ENCODE data around the gene RGS9BP.
"Not testable (repeated sequence)": the region's sequence is repeated elsewhere in the genome, so short reads cannot be mapped to it uniquely, and the experiment has no call there.

The RGS9BP gene

DNA sequence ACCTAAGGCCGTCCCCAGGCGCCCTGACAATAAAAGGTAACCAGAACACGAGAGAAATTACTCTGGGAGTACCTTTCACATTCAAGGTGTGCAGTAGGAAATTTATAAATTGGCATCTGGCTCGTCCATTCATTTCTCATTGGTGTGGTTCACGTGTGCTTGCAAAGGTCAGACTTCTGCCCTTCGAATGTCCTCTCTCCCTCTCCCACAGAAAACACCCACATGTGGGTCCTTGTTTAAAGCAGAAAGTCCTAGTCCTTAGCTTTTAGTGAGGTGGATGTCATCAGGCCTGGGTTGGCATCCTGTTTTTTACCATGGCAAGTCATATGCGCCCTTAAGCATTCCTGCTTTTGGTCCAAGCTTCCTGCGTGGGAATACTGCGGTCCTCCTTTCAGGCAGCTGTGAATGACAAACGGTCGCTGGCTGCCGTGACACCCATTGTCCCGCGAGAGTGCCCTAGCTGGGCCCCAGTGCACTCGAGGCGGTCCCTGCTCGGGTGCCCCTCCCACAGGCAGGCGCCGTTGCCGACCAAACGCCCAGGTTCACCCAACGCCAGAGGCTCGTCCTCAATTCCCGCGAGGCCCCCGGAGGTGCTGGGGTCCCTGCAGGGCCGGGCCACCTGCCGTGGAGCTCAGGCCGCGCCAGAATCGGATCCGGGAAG, 15.8 kb downstream of the RGS9BP start, which contains the start of gene NUDT19:
TSS of gene NUDT19 (plus strand) at position 531 of the 661 bp plus-strand sequence. CDS start 140 bp downstream, outside the sequence.
- peak within 1 kb of the TSS; percentile 49 for H3K4me3 ChIP-seq (ENCODE audit: insufficient read depth, low read length, poor library complexity, severe bottlenecking)
- H3K9me2 ChIP-seq (replicated peaks; ENCODE audit: insufficient read depth, low read length) = no peaks in the 10 kb centered on the region
- H3K9ac ChIP-seq (ENCODE audit: low read length) = peak within 1 kb of the TSS; percentile 78
- H3K4me2 ChIP-seq (ENCODE audit: low read depth, low read length, poor library complexity, severe bottlenecking) = peak within 1 kb of the TSS; percentile 60
- H2AFZ ChIP-seq (ENCODE audit: low read depth, low read length, severe bottlenecking) = peak within 1 kb of the TSS; percentile 66
- H3K79me2 ChIP-seq (ENCODE audit: insufficient read depth, low read length) = peaks cover 31% of the 10 kb centered on the region
- no peaks in the 10 kb centered on the region for H4K20me1 ChIP-seq (ENCODE audit: low read depth, low read length)
- no peaks in the 10 kb centered on the region for H3F3A ChIP-seq (ENCODE audit: insufficient read depth)
- peak within 1 kb of the TSS; percentile 12 for H3K27ac ChIP-seq (ENCODE audit: low read depth, low read length)
- no peaks in the 10 kb centered on the region for H3K27me3 ChIP-seq (ENCODE audit: low read length)
- TF ChIP-seq, protein P1, sequence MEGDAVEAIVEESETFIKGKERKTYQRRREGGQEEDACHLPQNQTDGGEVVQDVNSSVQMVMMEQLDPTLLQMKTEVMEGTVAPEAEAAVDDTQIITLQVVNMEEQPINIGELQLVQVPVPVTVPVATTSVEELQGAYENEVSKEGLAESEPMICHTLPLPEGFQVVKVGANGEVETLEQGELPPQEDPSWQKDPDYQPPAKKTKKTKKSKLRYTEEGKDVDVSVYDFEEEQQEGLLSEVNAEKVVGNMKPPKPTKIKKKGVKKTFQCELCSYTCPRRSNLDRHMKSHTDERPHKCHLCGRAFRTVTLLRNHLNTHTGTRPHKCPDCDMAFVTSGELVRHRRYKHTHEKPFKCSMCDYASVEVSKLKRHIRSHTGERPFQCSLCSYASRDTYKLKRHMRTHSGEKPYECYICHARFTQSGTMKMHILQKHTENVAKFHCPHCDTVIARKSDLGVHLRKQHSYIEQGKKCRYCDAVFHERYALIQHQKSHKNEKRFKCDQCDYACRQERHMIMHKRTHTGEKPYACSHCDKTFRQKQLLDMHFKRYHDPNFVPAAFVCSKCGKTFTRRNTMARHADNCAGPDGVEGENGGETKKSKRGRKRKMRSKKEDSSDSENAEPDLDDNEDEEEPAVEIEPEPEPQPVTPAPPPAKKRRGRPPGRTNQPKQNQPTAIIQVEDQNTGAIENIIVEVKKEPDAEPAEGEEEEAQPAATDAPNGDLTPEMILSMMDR (IDR thresholded peaks at IDR 0.05; ENCODE audit: insufficient read depth, low read length, poor library complexity, severe bottlenecking) = no peak
- no peak for TF ChIP-seq EZH2phosphoT487 (conservative IDR thresholded peaks at IDR 0.05; ENCODE audit: low read length)
- no peaks in the 10 kb centered on the region for H3K9me3 ChIP-seq (ENCODE audit: insufficient read depth, low read length)
- no peaks in the 10 kb centered on the region for H3K36me3 ChIP-seq (ENCODE audit: low read length)

DNA sequence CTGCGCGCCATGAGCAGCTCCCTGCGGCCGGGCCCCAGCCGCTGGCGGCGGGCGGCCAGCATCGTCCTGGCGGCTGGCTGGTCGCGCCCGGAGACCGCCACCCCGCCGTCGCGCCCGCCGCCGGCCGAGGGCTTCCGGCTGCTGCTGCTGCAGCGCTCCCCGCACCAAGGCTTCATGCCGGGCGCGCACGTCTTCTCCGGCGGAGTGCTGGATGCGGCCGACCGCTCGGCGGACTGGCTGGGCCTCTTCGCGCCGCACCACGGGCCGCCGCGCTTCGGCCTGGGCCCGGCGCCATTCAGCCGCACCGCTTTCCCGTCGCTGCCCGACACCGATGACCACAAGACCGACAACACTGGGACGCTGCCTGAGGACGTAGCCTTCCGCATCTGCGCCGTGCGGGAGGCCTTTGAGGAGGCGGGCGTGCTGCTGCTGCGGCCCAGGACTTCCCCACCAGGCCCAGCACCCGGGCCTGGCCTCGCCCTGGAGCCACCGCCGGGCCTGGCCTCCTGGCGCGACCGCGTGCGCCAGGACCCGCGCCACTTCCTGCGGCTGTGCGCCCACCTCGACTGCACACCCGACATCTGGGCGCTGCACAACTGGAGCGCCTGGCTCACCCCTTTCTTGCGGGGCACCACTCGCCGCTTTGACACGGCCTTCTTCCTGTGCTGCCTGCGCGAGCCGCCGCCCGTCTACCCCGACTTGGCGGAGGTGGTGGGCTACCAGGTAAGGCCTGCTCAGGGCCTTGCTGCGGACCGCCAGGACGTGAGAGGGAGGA, 16.5 kb downstream of the RGS9BP start:
- H3K36me3 ChIP-seq (ENCODE audit: low read length) = no peaks in the 10 kb centered on the region
- H3K9me3 ChIP-seq (ENCODE audit: insufficient read depth, low read length) = no peaks in the 10 kb centered on the region
- TF ChIP-seq, protein P1 (IDR thresholded peaks at IDR 0.05; ENCODE audit: insufficient read depth, low read length, poor library complexity, severe bottlenecking) = no peak
- TF ChIP-seq EZH2phosphoT487 (conservative IDR thresholded peaks at IDR 0.05; ENCODE audit: low read length) = no peak
- H3K4me2 ChIP-seq (ENCODE audit: low read depth, low read length, poor library complexity, severe bottlenecking) = peak overlapping the region; percentile 60
- no peaks in the 10 kb centered on the region for H3F3A ChIP-seq (ENCODE audit: insufficient read depth)
- H3K27me3 ChIP-seq (ENCODE audit: low read length) = no peaks in the 10 kb centered on the region
- no peaks in the 10 kb centered on the region for H4K20me1 ChIP-seq (ENCODE audit: low read depth, low read length)
- H2AFZ ChIP-seq (ENCODE audit: low read depth, low read length, severe bottlenecking) = peak overlapping the region; percentile 66
- H3K9me2 ChIP-seq (replicated peaks; ENCODE audit: insufficient read depth, low read length) = no peaks in the 10 kb centered on the region
- peak overlapping the region; percentile 78 for H3K9ac ChIP-seq (ENCODE audit: low read length)
- peaks cover 36% of the 10 kb centered on the region for H3K79me2 ChIP-seq (ENCODE audit: insufficient read depth, low read length)
- H3K4me3 ChIP-seq (ENCODE audit: insufficient read depth, low read length, poor library complexity, severe bottlenecking) = peak overlapping the region; percentile 49
- H3K27ac ChIP-seq (ENCODE audit: low read depth, low read length) = peak overlapping the region; percentile 12

DNA sequence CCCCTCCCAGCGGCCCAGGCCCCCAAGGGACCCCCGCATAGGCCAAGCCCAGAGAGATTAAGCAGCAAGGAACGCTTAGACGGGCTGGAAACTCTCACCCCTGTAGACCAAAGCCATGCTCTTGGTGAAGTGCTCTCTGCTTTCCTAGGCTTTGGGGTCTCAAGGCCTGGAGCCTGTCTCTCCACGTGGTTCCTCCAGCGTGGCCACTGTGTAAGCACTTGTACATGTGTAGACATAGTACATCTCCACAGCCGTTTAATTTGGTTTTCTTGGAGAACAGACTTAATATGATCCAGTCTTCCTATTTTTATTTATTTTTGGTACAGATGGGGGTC, 17.0 kb downstream of the RGS9BP start:
- no peaks in the 10 kb centered on the region for H3K9me3 ChIP-seq (ENCODE audit: insufficient read depth, low read length)
- H3K27me3 ChIP-seq (ENCODE audit: low read length) = no peaks in the 10 kb centered on the region
- no peaks in the 10 kb centered on the region for H3K9me2 ChIP-seq (replicated peaks; ENCODE audit: insufficient read depth, low read length)
- H2AFZ ChIP-seq (ENCODE audit: low read depth, low read length, severe bottlenecking) = no peak overlapping the region
- peaks cover 38% of the 10 kb centered on the region for H3K79me2 ChIP-seq (ENCODE audit: insufficient read depth, low read length)
- H4K20me1 ChIP-seq (ENCODE audit: low read depth, low read length) = no peaks in the 10 kb centered on the region
- TF ChIP-seq, protein P1 (IDR thresholded peaks at IDR 0.05; ENCODE audit: insufficient read depth, low read length, poor library complexity, severe bottlenecking) = no peak
- no peak for TF ChIP-seq EZH2phosphoT487 (conservative IDR thresholded peaks at IDR 0.05; ENCODE audit: low read length)
- H3K36me3 ChIP-seq (ENCODE audit: low read length) = no peaks in the 10 kb centered on the region
- peak overlapping the region; percentile 60 for H3K4me2 ChIP-seq (ENCODE audit: low read depth, low read length, poor library complexity, severe bottlenecking)
- H3K4me3 ChIP-seq (ENCODE audit: insufficient read depth, low read length, poor library complexity, severe bottlenecking) = peak overlapping the region; percentile 49
- H3K27ac ChIP-seq (ENCODE audit: low read depth, low read length) = peak overlapping the region; percentile 12; the same call in 1 of the 2 replicates
- no peaks in the 10 kb centered on the region for H3F3A ChIP-seq (ENCODE audit: insufficient read depth)
- H3K9ac ChIP-seq (ENCODE audit: low read length) = peak overlapping the region; percentile 78

DNA sequence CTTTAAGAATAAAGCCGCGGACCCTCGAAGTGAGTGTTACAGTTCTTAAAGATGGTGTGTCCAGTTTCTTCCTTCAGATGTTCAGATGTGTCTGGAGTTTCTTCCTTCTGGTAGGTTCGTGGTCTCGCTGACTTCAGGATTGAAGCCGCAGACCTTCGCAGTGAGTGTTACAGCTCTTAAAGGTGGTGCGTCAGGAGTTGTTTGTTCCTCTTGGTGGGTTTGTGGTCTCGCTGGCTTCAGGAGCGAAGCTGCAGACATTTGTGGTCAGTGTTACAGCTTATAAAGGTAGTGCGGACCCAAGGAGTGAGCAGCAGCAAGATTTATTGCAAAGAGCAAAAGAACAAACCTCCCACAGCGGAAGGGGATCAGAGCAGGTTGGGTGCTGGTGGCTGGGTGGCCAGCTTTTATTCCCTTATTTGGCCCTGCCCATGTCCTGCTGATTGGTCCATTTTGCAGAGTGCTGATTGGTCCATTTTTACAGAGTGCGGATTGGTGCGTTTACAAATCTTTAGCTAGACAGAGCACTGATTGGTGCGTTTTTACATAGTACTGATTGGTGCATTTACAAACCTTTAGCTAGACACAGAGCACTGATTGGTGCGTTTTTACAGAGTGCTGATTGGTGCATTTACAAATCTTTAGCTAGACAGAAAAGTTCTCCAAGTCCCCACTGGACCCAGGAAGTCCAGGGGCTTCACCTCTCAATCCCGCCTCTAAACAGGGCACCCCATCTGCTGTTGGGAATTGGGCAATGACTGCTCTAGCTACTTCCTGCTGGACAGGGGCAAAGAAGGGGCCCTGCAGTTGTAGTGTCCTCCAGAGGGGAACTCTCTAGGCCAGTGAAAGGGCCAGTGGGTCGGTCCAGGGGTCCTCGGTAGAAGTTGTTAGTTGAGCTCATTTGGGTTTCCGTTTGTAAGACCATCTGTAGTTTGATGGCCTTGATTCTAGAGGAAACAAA, 17.8 kb downstream of the RGS9BP start:
- not testable (repeated sequence) for H2AFZ ChIP-seq (ENCODE audit: low read depth, low read length, severe bottlenecking); H3K27ac ChIP-seq (ENCODE audit: low read depth, low read length); H3K27me3 ChIP-seq (ENCODE audit: low read length); H3K9me2 ChIP-seq (replicated peaks; ENCODE audit: insufficient read depth, low read length); H3K36me3 ChIP-seq (ENCODE audit: low read length); H3K9me3 ChIP-seq (ENCODE audit: insufficient read depth, low read length); H3F3A ChIP-seq (ENCODE audit: insufficient read depth); H4K20me1 ChIP-seq (ENCODE audit: low read depth, low read length)
- Histone ChIP-seq H3K9ac (ENCODE audit: low read length) (peak overlapping the region; percentile 78), H3K4me3 (ENCODE audit: insufficient read depth, low read length, poor library complexity, severe bottlenecking) (peak overlapping the region; percentile 49), H3K4me2 (ENCODE audit: low read depth, low read length, poor library complexity, severe bottlenecking) (peak overlapping the region; percentile 60), H3K79me2 (ENCODE audit: insufficient read depth, low read length) (peaks cover 38% of the 10 kb centered on the region)

DNA sequence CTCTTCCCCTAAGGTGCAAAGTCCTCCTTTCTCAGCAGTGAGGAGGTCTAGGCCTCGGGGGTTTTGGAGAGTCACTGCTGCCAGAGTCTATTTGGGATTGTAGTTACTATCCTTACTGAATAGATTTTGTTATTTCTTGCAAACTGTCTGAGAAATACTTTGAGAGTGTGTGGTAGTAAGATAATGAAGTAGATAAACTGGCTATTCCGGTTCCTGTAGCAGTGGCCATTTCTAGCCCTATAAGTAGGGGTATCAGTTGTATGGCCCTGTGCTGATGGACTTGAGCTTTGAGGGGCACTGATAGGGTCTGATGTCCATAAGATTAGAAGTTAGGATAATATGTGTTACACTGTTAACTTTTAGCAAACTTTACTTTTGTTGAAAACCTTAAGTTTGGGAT, 18.7 kb downstream of the RGS9BP start:
- H4K20me1 ChIP-seq (ENCODE audit: low read depth, low read length); H3K9me3 ChIP-seq (ENCODE audit: insufficient read depth, low read length); H3F3A ChIP-seq (ENCODE audit: insufficient read depth); H3K27ac ChIP-seq (ENCODE audit: low read depth, low read length); H3K9me2 ChIP-seq (replicated peaks; ENCODE audit: insufficient read depth, low read length); H3K36me3 ChIP-seq (ENCODE audit: low read length); H3K27me3 ChIP-seq (ENCODE audit: low read length); H2AFZ ChIP-seq (ENCODE audit: low read depth, low read length, severe bottlenecking): not testable (repeated sequence)
- peaks cover 38% of the 10 kb centered on the region for H3K79me2 ChIP-seq (ENCODE audit: insufficient read depth, low read length)
- H3K4me2 ChIP-seq (ENCODE audit: low read depth, low read length, poor library complexity, severe bottlenecking) = peak overlapping the region; percentile 60
- peak overlapping the region; percentile 35 for H3K4me3 ChIP-seq (ENCODE audit: insufficient read depth, low read length, poor library complexity, severe bottlenecking)
- 0 out of 2 replicates have a peak overlapping the region, but pooled peaks have one; percentile 2 for H3K9ac ChIP-seq (ENCODE audit: low read length)

Data from SU-DHL-6 (cell line).